Anterior cingulate cortex (tissue), 58 donors: ENCODE measurements around the gene KCTD7.
"Not testable (repeated sequence)": the region's sequence is repeated elsewhere in the genome, so short reads cannot be mapped to it uniquely, and the experiment has no call there.

ENCODE experiments used
- DNase-seq, 58 donors: peaks; one replicate each; lab custom pipeline; 2025; lab: John Stamatoyannopoulos, UW

The KCTD7 gene

DNA sequence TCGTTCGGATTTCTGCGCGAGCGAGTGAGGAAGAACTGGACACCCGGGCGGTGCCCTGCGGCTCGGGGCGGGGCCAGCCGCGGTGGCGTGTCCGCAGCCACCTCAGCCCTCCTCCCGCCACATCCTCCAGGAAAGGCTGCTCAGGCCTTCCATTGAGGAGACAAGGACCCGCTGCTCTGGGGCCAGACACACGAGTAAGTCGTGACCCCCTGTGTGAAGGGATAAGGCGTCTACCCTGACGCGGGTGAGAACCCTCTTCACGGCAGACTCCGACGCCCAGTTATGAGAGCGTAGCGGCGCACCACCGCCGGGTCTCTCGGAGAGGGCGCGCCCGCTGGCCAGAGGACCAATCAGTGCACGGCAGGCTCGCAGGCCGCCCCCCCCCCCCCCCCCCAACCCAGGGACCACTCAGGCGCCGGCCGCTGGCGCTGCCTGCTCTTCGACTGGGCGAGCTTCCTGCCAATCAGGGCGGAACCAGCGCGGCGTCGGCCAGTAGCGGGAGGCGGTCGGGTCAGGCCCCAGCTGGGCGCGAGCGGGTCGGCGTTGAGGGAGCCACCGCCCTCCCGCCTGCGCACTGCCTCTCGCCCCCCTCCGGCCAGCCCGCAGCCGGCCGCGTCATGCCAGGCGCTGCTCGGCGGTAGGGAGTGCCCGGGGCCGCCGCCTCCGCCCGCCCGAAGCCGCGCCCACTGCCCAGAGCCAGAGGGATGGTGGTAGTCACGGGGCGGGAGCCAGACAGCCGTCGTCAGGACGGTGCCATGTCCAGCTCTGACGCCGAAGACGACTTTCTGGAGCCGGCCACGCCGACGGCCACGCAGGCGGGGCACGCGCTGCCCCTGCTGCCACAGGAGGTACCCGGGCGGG is at the start of gene KCTD7:
Gene KCTD7, plus strand, starts transcription at position 521 of the 861 bp plus-strand sequence. Its CDS starts 184 bp downstream, at position 705.
- peak; percentile 58 to 99 (median 98) for DNase-seq

DNA sequence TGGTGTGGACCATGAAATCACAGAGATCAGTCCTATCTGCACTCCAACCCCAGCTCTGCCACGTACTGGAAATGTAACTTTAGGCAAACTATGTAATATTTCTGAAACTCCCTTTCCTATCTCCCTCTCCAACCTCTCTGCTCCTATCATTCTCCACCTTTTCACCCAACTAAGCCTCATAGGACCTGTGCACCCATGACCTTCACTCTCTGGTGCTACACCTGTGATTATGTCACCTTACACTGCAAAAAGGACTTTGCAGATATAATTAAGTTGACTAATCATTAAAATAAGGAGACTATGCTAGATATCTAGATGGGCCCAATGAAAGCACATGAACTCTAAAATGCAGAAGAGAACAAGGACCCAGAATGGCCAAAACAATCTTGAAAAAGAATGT is 48.3 kb upstream of the KCTD7 start:
- DNase-seq: not testable (repeated sequence)

DNA sequence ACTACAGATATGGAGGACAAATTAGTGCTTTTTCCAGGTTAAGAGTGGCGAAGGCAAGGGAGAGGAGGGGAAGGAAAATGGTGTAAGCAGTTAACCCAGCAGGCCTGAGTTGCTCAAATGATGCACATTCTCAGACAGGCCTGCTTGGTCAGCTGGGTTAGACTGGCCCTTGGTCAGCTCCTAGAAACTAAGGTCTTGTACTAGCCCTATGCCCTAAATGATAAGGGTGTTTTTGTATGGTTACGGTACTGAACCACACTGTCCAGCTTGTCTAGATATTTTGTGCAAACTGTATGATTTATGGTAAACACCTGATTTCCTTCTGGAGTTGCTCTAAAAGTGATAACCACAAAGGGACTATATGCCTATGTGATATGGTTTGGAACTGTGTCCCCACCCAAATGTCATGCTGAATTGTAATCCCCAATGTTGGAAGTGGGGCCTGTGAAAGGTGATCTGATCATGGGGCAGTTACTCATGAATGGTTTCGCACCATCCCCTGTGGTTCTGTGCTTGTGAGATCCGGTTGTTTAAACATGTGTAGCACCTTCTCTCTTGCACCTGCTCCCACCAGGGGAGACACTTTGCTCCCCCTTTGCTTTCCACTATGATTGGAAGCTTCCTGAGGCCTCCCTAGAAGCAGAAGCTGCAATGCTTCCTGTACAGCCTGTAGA is 45.7 kb upstream of the KCTD7 start:
- DNase-seq: not testable (repeated sequence)

DNA sequence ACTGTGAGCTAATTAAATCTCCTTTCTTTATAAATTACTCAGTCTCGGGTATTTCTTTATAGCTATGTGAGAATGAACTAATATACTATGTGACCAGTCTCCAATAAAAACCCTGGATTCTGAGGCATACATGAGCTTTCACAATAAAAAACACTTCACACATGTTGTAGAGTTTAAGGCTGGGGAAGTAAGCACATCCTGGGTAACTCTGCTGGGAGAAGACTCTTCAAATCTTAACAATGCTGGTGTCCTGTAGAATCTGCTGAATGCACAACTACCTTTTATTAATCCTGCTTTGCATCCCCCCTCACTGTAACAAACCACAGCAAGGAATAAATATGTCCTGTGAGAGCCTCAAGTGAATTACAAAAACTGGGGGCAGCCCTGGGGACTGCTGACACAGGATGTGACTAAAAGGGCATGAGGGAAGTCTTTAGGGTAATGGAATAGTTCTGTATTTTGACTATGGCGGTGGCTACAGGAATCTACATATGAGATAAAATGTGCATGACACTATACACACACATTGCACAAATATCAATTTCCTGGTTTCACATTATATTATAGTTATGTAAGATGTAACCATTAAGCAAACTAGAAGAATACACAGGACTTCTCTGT is 45.1 kb upstream of the KCTD7 start:
- no peak for DNase-seq

DNA sequence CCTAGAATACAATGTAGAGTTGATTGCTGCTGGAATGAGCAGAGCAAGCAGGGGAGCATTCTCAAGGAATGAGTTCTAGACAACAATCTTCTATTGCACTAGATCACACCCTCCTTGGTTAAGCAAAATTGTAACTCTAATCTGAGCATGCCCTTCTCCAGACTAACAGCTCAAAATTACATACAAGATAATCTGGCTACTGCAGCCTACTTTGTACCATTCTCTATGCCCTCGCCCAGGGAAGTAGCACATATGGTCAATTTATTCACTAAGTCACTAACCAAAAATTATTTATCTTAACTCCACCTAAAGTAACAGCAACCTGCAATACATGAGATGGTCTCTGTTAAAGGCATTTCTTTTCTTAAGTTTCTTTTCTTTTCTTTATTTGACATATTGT is 42.5 kb upstream of the KCTD7 start:
- no peak for DNase-seq

DNA sequence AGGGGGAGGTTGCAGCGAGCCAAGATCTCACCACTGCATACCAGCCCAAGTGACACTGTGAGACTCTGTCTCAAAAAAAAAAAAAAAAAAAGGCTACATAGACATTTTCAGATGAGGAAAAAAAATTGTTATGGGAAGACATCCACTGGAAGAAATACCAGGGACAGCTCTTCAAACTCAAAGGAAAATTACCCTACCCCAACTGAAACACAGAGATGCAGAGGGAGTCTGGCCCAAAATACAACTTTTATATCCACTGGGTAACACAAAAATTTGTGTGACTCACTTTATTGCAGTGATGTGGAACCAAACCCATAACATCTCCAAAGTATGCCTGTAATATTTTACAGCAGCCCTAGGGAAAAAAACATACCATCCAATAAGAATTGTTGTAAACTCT is 40.5 kb upstream of the KCTD7 start:
- DNase-seq: not testable (repeated sequence)

DNA sequence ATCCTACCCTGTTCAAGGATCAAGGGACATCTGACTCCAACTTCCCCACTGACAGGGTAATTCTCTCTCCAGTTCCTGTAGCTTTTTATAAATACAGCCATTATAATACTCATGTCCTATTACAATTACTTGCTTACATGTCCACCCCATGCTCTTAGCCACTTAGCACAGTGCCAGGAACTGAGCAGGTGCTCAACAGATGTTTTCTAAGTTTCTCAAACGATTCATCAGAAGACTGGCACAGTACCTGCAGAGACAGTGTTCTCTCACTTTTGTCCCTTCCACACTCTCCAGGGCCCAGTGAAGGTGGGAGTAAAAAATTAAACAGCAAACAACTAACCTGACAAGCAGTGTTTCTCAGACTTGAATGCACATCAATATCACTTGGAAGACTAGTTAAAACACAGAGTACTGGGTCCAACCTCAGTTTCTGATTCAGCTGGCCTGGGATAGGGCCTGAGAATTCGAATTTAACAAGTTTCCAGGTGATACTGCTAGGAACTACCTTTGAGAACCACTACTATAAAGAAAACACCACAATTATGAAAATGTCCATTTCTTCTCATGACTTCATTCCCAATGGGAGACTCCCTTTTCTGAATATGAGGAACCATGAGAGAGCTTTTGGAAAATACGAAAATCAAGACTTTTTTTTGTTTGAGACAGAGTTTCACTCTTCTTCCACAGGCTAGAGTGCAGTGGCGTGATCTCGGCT is 39.7 kb upstream of the KCTD7 start:
- not testable (repeated sequence) for DNase-seq

DNA sequence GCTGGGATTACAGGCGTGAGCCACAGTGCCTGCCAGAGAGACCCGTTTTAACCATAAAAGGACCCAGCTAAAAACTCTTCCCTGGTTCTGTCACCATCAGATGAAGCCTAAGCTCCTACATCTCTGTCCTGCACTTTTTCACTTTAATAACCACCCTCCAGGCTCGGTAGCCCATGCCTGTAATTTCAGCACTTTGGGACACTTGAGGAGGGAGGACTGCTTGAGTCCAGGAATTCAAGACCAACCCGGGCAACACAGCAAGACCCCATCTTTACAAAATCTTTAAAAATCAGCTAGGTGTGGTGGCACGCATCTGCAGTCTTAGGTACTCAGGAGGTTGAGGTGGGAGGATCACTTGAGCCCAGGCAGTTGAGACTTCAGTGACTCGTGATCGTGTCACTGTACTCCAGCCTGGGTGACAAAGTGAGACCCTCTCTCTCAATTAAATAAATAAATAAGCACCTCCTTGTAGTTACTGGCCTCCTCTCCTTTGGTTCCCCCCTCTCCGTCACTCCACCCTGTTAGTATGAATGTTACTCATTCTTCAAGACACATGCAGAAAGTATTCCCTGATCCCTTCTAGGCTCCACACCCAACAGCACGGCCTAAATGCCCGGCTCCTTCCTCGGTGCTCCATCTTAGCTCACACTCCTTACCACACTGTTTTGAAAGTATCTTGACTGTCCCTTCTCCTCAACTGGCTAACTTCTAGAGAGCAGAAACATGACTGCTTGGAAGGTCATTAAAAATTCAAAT is 38.2 kb upstream of the KCTD7 start:
- not testable (repeated sequence) for DNase-seq

DNA sequence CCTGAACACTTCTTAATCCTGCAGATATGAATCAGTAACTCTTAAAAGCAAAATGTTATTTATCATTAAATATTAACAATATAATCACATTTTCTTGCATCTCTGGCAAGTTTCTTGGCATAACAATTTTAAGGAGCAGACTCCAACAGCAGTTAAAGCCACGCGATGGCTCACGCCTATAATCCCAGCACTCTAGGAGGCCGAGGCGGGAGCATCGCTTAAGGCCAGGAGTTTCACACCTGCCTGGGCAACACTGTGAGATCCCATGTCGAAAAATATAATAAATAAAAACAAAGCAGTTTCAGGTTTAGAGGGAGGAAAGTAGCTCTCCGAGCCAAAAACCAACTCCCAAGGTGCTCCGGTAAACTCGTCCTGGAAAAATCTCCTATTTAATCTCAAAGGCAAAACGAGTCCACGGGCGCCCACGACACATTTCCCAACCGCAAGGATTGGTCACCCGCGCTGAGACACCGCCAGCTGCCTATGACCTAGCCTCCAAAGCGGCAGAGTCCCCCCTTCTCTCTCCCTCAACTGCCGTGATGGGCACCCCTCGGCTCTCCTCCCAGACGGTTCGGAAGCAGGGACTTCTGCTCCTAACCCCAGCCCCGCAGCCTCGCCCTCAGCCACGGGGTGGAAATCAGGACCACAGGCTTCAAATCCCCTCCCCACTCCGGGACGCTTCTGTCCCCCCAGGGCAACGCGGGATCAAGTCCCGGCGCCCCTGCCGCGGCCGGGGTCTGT is 37.5 kb upstream of the KCTD7 start:
- peak in 9 of 58 donors; percentile 5 to 59 (median 38) for DNase-seq

DNA sequence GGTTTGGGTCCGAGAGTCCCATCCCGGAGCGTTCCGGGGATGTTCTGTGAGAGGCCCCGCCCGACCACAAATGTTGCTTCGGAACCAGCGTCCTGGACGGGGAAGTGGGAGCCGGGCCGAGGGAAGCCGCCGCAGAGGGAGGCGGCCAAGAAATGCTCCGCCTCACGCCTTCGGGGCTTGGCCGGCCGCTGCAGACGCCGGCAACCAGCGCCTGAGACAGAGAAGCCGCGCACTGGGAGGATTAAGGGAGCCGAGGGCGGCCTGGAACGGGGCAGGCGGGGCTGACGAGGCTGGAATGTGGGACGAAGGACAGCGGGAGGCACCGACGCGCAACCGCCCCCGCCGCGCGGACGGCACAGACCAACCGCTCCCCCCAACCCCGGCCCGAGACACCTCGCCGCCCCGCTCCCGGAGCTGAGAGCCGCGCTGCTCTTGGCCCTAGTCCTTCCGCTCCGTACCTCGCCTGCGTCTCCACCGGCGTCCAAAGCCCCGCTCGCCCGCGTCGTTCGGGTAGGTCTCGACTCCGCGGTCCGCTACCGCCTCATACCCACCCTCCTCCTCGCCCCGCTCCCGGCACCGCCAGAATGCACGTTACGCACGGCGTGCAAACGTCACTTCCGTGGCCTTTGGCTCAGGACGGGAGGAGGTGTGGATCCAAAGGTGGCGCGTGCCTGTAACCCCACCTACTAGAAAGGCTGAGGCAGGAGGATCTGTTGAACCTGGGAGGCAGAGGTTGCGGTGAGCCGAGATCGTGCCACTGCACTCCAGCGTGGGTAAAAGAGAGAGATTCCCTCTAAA is 36.7 kb upstream of the KCTD7 start:
- peak; percentile 39 to 95 (median 85) for DNase-seq

DNA sequence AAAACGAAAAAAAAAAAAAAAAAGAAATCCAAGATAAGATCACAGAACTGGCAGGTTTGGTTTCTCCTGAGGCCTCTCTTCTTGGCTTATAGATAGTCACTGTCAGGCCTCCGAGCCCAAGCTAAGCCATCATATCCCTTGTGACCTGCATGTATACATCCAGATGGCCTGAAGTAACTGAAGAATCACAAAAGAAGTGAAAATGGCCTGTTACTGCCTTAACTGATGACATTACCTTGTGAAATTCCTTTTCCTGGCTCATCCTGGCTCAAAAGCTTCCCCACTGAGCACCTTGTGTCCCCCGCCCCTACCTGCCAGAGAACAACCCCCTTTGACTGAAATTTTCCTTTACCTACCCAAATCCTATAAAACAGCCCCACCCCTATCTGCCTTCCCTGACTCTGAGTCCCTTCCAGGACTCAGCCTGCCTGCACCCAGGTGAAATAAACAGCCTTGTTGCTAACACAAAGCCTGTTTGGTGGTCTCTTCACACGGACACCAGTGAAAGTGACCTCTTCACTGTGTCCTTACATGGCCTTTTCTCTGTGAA is 36.0 kb upstream of the KCTD7 start:
- DNase-seq: not testable (repeated sequence)

DNA sequence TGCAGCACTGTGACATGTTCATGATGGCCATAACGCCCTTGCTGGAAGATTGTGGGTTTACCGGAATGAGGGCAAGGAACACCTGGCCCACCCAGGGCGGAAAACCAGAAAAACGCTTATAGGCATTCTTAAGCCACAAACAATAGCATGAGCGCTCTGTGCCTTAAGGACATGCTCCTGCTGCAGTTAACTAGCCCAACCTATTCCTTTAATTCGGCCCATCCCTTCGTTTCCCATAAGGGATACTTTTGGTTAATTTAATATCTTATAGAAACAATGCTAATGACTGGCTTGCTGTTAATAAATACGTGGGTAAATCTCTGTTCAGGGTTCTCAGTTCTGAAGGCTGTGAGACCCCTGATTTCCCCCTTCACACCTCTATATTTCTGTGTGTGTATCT is 34.6 kb upstream of the KCTD7 start:
- not testable (repeated sequence) for DNase-seq

DNA sequence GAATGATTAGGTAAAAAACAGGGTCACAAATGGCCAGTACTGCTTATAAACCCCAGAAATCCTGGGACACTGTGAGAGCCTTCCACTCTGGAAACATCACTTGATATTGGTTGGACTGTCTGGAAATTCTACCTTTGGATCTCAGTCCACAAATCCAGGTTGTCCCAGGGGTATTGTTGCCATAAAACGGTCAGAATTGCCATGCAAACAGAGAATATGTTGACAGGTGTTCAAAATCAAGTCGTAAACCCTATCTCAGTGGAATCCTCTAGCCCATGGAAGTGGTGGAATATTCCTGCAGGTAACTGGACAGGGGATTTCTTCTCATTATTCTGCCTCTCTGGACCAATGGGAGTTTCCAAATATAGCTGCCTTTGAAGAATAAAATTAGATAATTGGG is 31.2 kb upstream of the KCTD7 start:
- DNase-seq: no peak

DNA sequence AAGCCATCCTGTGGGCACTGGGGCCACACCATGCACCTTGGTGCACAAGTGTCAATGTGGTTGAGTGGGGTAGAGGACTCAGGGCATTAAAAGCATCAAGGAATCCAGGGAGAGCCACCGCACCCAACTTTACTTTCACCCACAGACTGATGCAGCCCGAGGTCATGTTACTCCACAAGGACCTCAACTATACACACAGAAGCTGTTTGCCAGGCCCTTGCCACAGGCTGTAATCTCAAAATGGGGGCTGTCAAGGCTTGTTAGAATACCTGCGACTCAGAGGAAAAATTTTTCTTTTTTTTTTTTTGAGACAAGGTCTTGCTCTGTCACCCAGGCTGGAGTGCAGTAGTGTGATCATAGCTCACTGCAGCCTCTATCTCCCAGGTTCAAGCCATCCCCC is 26.5 kb upstream of the KCTD7 start:
- DNase-seq: no peak

DNA sequence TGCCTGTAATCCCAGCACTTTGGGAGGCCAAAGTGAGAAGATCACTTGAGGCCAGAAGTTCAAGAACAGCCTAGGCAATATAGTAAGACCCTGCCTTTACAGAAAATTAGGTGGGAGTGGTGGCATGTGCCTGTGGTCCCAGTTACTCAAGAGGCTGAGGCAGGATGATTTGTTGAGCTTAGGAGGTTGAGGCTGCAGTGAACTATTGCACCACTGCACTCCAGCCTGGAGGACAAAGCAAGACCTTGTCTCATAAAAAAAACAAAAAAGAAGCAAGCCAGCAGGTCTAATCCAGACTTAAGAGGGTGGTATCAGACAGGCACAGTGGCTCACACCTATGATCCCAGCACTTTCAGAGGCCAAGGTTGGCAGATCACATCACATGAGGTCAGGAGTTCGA is 24.5 kb upstream of the KCTD7 start:
- DNase-seq: no peak

DNA sequence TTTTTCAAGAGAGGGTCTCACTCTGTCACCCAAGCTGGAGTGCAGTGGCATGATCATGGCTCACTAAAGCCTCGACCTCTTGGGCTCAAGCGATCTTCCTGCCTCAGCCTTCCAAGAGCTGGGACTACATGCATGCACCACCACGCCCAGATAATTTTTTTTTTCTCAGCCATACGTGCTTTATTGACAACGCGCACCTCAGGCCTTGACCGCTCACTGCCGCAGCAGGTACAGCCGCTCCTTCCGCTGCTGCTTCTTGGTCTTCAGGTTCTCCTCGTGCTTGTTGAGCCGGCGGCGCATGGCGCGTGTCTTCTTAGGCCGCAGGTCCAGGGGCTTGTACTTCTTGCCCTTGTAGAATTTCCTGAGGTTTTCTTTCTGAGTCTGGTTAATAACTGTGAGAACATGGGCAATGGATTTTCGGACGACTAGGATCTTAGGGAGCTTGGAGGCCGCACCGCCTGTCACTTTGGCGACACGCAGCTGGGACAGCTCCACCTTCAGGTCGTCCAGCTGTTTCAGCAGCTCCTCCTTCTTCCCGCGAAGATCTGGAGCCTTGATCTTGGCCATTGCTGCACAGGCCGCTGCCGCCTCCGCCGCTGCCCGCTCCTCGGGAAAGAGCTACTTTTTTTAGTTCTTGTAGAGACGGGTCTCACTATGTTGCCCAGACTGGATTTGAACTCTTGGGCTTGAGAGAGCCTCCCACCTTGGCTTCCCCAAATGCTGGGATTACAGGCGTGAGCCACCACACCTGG is 22.0 kb upstream of the KCTD7 start:
- DNase-seq: not testable (repeated sequence)

DNA sequence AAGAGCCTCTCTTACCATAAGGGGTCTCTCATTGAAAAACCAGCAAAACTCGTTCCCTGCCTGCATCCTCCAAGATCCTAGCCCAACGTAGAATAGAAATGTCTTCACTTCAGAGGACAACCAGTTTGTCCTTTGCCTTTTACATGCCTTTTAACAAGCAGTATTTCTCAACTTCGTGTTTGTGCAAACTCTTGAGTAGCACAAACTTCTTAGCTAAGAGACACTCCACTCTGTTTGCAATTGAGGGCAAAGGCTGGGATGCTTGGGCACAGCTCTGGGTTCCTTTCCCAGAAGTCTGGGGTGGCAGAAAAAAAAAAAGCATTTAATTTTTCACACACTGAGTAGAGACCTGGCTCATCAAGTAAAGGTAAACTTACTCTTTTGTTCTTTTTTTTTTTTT is 19.5 kb upstream of the KCTD7 start:
- no peak for DNase-seq
